Skin epidermis (tissue), 12 donors: ENCODE data around the gene FBLIM1.

Experiments used
- H3K27ac ChIP-seq, 21 experiments: fragments of 200-600 bp; sonication (generic) in 11 of 21; one replicate each; pipeline ENCODE4 v1.5.0; 2020; ENCODE audit warnings: mild to moderate bottlenecking in 3 of 21, inconsistent platforms in 2 of 21, moderate library complexity in 2 of 21
- H3K4me3 ChIP-seq, 7 experiments: fragments of 200-600 bp; sonication (generic) in 2 of 7; one replicate each; pipeline ENCODE4 v1.5.0; 2020; ENCODE audit warnings: inconsistent platforms in 2 of 7, mild to moderate bottlenecking in 2 of 7, moderate library complexity in 1 of 7

FBLIM1 gene

GRCh38 chr1:15758343-15758931 is at the start of gene FBLIM1:
TSS of gene FBLIM1 (plus strand) at chr1:15758795. CDS start at chr1:15764984, 6,189 bp downstream.
- Histone ChIP-seq H3K4me3 (peak within 1 kb of the TSS; percentile 34 to 78 (median 67)), H3K27ac (peak within 1 kb of the TSS; percentile 48 to 95 (median 83))

- Histone ChIP-seq H3K27ac (peak overlapping the region in 2 of 21 experiments; percentile 1 to 3), H3K4me3 (no peak overlapping the region)
These were observed 49.4 kb upstream of the FBLIM1 start for GRCh38 chr1:15709226-15709625.

- Histone ChIP-seq H3K4me3 (no peak overlapping the region), H3K27ac (no peak overlapping the region)
These were observed 46.4 kb upstream of the FBLIM1 start for GRCh38 chr1:15712168-15712567.

GRCh38 chr1:15714406-15715136 is 44.0 kb upstream of the FBLIM1 start:
- H3K4me3 ChIP-seq = no peak overlapping the region
- H3K27ac ChIP-seq = peak overlapping the region in 1 of 21 experiments; percentile 12

- H3K27ac ChIP-seq = no peak overlapping the region
- no peak overlapping the region for H3K4me3 ChIP-seq
These were observed 41.0 kb upstream of the FBLIM1 start for GRCh38 chr1:15717418-15718125.

- H3K4me3 ChIP-seq = no peak overlapping the region
- no peak overlapping the region for H3K27ac ChIP-seq
These were observed 40.4 kb upstream of the FBLIM1 start for GRCh38 chr1:15718199-15718601.

GRCh38 chr1:15719381-15720120 is 39.0 kb upstream of the FBLIM1 start:
- H3K27ac ChIP-seq = no peak overlapping the region

GRCh38 chr1:15720861-15721260 is 37.7 kb upstream of the FBLIM1 start:
- Histone ChIP-seq H3K4me3 (no peak overlapping the region), H3K27ac (peak overlapping the region in 1 of 21 experiments; percentile 18)

More at GRCh38 chr1:15719381-15720120, 39.0 kb upstream of the FBLIM1 start:
- no peak overlapping the region for H3K4me3 ChIP-seq

GRCh38 chr1:15722411-15722810 is 36.2 kb upstream of the FBLIM1 start:
- Histone ChIP-seq H3K27ac (no peak overlapping the region), H3K4me3 (no peak overlapping the region)

- H3K27ac ChIP-seq = no peak overlapping the region
- H3K4me3 ChIP-seq = no peak overlapping the region
These were observed 35.6 kb upstream of the FBLIM1 start for GRCh38 chr1:15722836-15723532.

- H3K4me3 ChIP-seq = no peak overlapping the region
These were observed 34.9 kb upstream of the FBLIM1 start for GRCh38 chr1:15723631-15724246.

GRCh38 chr1:15724949-15725880 is 33.4 kb upstream of the FBLIM1 start:
- Histone ChIP-seq H3K27ac (peak overlapping the region in 1 of 21 experiments; percentile 19), H3K4me3 (no peak overlapping the region)

More at GRCh38 chr1:15723631-15724246, 34.9 kb upstream of the FBLIM1 start:
- peak overlapping the region in 1 of 21 experiments; percentile 3 for H3K27ac ChIP-seq

GRCh38 chr1:15726508-15726907 is 32.1 kb upstream of the FBLIM1 start:
- no peak overlapping the region for H3K27ac ChIP-seq
- no peak overlapping the region for H3K4me3 ChIP-seq

GRCh38 chr1:15727021-15727420 is 31.6 kb upstream of the FBLIM1 start:
- H3K27ac ChIP-seq = no peak overlapping the region
- H3K4me3 ChIP-seq = no peak overlapping the region

- Histone ChIP-seq H3K27ac (no peak overlapping the region), H3K4me3 (no peak overlapping the region)
These were observed 31.2 kb upstream of the FBLIM1 start for GRCh38 chr1:15727424-15727823.

- Histone ChIP-seq H3K27ac (no peak overlapping the region), H3K4me3 (no peak overlapping the region)
These were observed 30.6 kb upstream of the FBLIM1 start for GRCh38 chr1:15727866-15728534.

GRCh38 chr1:15728937-15729657 is 29.5 kb upstream of the FBLIM1 start:
- no peak overlapping the region for H3K27ac ChIP-seq
- H3K4me3 ChIP-seq = no peak overlapping the region
